ENCODE results near the gene CNOT4. TPM values are rescaled to one million over a fixed set of nuclear protein-coding genes. Genes with fewer than 3 reads are reported as not detected.

CNOT4 gene
- total RNA-seq, 1 experiment from 2014 or later, result 9.7 TPM

DNA sequence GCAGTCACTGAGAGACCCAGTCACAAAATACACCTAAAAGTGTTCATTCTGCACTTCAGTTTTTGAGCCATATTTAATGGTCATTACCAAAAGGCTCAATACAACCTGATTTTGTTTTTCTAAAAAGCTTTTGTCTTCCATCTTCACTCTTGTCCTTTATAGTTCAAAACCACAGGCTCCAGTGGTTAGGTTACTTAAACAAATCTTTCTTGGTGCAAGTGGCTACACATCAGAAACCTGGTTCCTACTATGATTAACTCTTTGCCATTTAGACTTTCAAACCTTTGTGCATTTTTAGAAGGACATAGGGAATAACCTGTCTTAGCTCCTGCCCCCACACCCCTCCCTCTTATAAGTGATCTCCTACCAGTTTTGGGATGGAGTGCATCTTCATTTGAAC is 140.5 kb downstream of the CNOT4 start:
- H3K36me3 ChIP-seq (ENCODE audit: low read depth, low read length), result no peaks in the 10 kb centered on the region
- H3K9ac ChIP-seq (ENCODE audit: low read length), result no peak overlapping the region
- no peaks in the 10 kb centered on the region for H3K4me1 ChIP-seq (ENCODE audit: insufficient read depth, low read length)
- H3K27me3 ChIP-seq (ENCODE audit: low read length), result no peaks in the 10 kb centered on the region
- no peak overlapping the region for H2AFZ ChIP-seq (ENCODE audit: low read length)
- no peaks in the 10 kb centered on the region for H3K9me2 ChIP-seq (replicated peaks; ENCODE audit: low read length)
- TF ChIP-seq EZH2phosphoT487 (IDR thresholded peaks at IDR 0.05; ENCODE audit: borderline replicate concordance, low read length) (no peak), EZH2 (IDR thresholded peaks at IDR 0.05; ENCODE audit: low read length, unreplicated experiment) (no peak)
- TF ChIP-seq, protein P1, sequence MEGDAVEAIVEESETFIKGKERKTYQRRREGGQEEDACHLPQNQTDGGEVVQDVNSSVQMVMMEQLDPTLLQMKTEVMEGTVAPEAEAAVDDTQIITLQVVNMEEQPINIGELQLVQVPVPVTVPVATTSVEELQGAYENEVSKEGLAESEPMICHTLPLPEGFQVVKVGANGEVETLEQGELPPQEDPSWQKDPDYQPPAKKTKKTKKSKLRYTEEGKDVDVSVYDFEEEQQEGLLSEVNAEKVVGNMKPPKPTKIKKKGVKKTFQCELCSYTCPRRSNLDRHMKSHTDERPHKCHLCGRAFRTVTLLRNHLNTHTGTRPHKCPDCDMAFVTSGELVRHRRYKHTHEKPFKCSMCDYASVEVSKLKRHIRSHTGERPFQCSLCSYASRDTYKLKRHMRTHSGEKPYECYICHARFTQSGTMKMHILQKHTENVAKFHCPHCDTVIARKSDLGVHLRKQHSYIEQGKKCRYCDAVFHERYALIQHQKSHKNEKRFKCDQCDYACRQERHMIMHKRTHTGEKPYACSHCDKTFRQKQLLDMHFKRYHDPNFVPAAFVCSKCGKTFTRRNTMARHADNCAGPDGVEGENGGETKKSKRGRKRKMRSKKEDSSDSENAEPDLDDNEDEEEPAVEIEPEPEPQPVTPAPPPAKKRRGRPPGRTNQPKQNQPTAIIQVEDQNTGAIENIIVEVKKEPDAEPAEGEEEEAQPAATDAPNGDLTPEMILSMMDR (conservative IDR thresholded peaks at IDR 0.05; ENCODE audit: low read depth, low read length), result no peak
- CTCF ChIA-PET, result no interaction called here
- POLR2A ChIA-PET (ENCODE audit: unreplicated experiment), result no interaction called here
- no peak overlapping the region for H3K4me2 ChIP-seq (ENCODE audit: low read length)
- H3K9me3 ChIP-seq (ENCODE audit: low read length), result no peaks in the 10 kb centered on the region
- DNase-seq, result no peak
- no peaks in the 10 kb centered on the region for H3K79me2 ChIP-seq (ENCODE audit: low read length)
- no TSS peak for BruUV-seq (replicated peaks)
- intact Hi-C loops (cut with micrococcal nuclease), result no loop called here
- no peaks in the 10 kb centered on the region for H3F3A ChIP-seq (ENCODE audit: low read length, unreplicated experiment)
- ATAC-seq, result no peak
- H4K20me1 ChIP-seq (ENCODE audit: low read length), result no peaks in the 10 kb centered on the region
- no peak overlapping the region for H3K27ac ChIP-seq (ENCODE audit: low read length)
- H3K4me3 ChIP-seq (ENCODE audit: low read length), result no peak overlapping the region

DNA sequence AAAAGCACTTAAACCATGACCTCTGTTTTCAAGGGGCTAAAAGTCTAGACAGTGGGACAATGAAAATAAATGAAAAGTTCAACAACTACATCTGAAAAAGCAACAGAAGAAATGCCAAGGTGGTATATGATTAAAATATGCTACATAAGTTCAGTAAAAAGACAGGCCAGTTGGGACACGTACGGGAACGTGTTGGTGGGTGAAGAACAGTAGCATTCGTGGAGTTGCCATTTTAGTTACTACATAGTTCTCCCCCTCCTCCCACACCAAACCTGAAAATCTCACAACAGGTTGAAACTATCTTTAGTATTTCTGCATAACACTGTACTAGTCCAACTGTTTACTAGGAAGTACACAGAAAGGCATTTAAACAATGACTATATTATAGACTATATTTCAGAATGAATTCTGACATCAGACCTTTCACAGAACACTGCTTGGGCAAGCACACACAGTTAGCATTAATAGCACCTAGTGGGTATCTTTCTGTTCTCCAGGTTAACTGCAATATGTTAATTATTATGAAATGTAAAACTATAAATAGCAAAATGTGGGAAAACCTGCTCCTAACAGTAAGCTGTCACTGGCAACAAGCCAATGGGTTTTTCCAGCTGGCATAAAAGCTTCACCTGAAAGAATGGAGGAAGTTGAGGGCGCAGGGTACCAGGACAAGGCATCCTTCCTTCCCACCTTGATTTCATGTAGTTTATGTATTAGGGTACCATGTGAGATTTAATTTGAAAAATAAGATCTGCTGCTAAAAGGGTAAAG is 141.3 kb downstream of the CNOT4 start:
- Histone ChIP-seq H3F3A (ENCODE audit: low read length, unreplicated experiment) (no peaks in the 10 kb centered on the region), H3K4me3 (ENCODE audit: low read length) (no peak overlapping the region), H3K9me3 (ENCODE audit: low read length) (no peaks in the 10 kb centered on the region), H3K4me1 (ENCODE audit: insufficient read depth, low read length) (no peaks in the 10 kb centered on the region), H3K27ac (ENCODE audit: low read length) (no peak overlapping the region), H3K4me2 (ENCODE audit: low read length) (no peak overlapping the region), H3K27me3 (ENCODE audit: low read length) (no peaks in the 10 kb centered on the region), H3K79me2 (ENCODE audit: low read length) (no peaks in the 10 kb centered on the region), H3K9ac (ENCODE audit: low read length) (no peak overlapping the region), H2AFZ (ENCODE audit: low read length) (no peak overlapping the region), H3K36me3 (ENCODE audit: low read depth, low read length) (no peaks in the 10 kb centered on the region), H3K9me2 (replicated peaks; ENCODE audit: low read length) (no peaks in the 10 kb centered on the region), H4K20me1 (ENCODE audit: low read length) (no peaks in the 10 kb centered on the region)
- intact Hi-C loops (cut with micrococcal nuclease), result no loop called here
- no peak for TF ChIP-seq EZH2 (IDR thresholded peaks at IDR 0.05; ENCODE audit: low read length, unreplicated experiment)
- TF ChIP-seq EZH2phosphoT487 (IDR thresholded peaks at IDR 0.05; ENCODE audit: borderline replicate concordance, low read length), result no peak
- TF ChIP-seq, protein P1 (conservative IDR thresholded peaks at IDR 0.05; ENCODE audit: low read depth, low read length), result no peak
- DNase-seq (no peak), ATAC-seq (no peak)
- POLR2A ChIA-PET (ENCODE audit: unreplicated experiment), result no interaction called here
- CTCF ChIA-PET, result no interaction called here
- BruUV-seq (replicated peaks), result no TSS peak

DNA sequence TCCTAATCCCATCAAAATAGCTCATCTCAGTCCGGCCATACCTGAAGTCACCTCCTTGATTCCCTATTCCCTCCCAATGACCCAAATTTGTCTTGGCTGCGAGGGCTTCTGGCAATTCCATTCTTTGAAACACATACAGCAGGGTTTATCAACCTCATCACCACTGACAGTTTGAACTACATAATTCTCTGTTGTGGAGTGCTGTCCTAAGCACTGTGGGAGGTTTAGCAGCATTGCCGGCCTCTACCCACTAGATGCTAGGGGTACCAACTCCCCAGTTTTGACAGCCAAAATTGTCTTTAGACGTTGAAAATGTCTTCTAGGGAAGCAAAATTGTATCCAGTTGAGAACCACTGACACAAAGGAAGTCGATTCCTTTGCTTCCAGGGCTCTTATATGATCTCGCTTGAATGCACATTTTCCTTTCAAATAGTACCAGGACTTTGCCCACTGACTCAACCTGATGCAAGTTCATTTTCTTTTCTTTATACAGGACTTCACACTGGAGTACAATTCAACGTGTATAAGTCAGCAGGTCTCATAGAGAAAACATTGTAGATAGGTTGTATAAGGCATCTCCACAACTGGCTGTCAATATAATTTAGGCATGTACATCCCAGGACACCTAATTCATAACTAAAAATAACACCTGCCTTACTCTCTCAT is 142.9 kb downstream of the CNOT4 start:
- TF ChIP-seq EZH2phosphoT487 (IDR thresholded peaks at IDR 0.05; ENCODE audit: borderline replicate concordance, low read length), result no peak
- TF ChIP-seq EZH2 (IDR thresholded peaks at IDR 0.05; ENCODE audit: low read length, unreplicated experiment), result no peak
- TF ChIP-seq, protein P1 (conservative IDR thresholded peaks at IDR 0.05; ENCODE audit: low read depth, low read length), result no peak
- H3K4me2 ChIP-seq (ENCODE audit: low read length), result no peak overlapping the region
- H2AFZ ChIP-seq (ENCODE audit: low read length), result no peak overlapping the region
- no peak overlapping the region for H3K4me3 ChIP-seq (ENCODE audit: low read length)
- H4K20me1 ChIP-seq (ENCODE audit: low read length), result no peaks in the 10 kb centered on the region
- DNase-seq (no peak), ATAC-seq (no peak)
- POLR2A ChIA-PET (ENCODE audit: unreplicated experiment), result no interaction called here
- no peaks in the 10 kb centered on the region for H3K9me2 ChIP-seq (replicated peaks; ENCODE audit: low read length)
- H3K4me1 ChIP-seq (ENCODE audit: insufficient read depth, low read length), result no peaks in the 10 kb centered on the region
- no TSS peak for BruUV-seq (replicated peaks)
- CTCF ChIA-PET, result no interaction called here
- H3K9me3 ChIP-seq (ENCODE audit: low read length), result no peaks in the 10 kb centered on the region
- no peaks in the 10 kb centered on the region for H3F3A ChIP-seq (ENCODE audit: low read length, unreplicated experiment)
- intact Hi-C loops (cut with micrococcal nuclease), result no loop called here
- H3K27ac ChIP-seq (ENCODE audit: low read length), result no peak overlapping the region
- H3K79me2 ChIP-seq (ENCODE audit: low read length), result no peaks in the 10 kb centered on the region
- no peaks in the 10 kb centered on the region for H3K36me3 ChIP-seq (ENCODE audit: low read depth, low read length)
- H3K9ac ChIP-seq (ENCODE audit: low read length), result no peak overlapping the region
- H3K27me3 ChIP-seq (ENCODE audit: low read length), result no peaks in the 10 kb centered on the region
